T-helper 17 cell (primary cell): ENCODE results near the gene SEZ6. TPM values are rescaled to one million over a fixed set of nuclear protein-coding genes. Genes with fewer than 3 reads are reported as not detected.

ENCODE experiments used
- ATAC-seq: fragments of 150-1000 bp; cut with Tn5 transposase; 2 replicates; pipeline ENCODE4 v1.10.0; 2021; ENCODE audit warnings: mild to moderate bottlenecking, moderate library complexity
- DNase-seq, 3 donors: peaks; one replicate each; pipeline versions ENCODE4 v3.0.0 to v3.0.0-alpha.2; 2020 to 2021
- H3K9me3 ChIP-seq: one replicate; pipeline ENCODE4 v1.7.0; 2013; ENCODE audit warnings: low read length, mild to moderate bottlenecking; ENCODE audit not compliant: control insufficient read depth, poor library complexity, severe bottlenecking
- H3K27ac Mint-ChIP-seq: one replicate; pipeline ENCODE4 v1.8.0; 2022; ENCODE audit warnings: mild to moderate bottlenecking, moderate library complexity, mixed read lengths
- H3K27me3 Mint-ChIP-seq: one replicate; pipeline ENCODE4 v1.8.0; 2022; ENCODE audit warnings: mixed read lengths
- H3K36me3 Mint-ChIP-seq: one replicate; pipeline ENCODE4 v1.8.0; 2022; ENCODE audit warnings: low read depth, mixed read lengths
- H3K4me1 Mint-ChIP-seq: one replicate; pipeline ENCODE4 v1.8.0; 2022; ENCODE audit warnings: mild to moderate bottlenecking, mixed read lengths
- H3K4me3 Mint-ChIP-seq: one replicate; pipeline ENCODE4 v1.8.0; 2022; ENCODE audit warnings: mild to moderate bottlenecking, moderate library complexity, mixed read lengths
- total RNA-seq, 4 donors: library from RNA in 2 of 4; stranded (reverse) in 2 of 4; gene quantifications; one replicate each; pipeline ENCODE4 v1.2.3 and lab custom pipeline; 2022 to 2026

The SEZ6 gene
- total RNA-seq, 2 donors from 2014 or later: 0.35 to 0.47 TPM

DNA sequence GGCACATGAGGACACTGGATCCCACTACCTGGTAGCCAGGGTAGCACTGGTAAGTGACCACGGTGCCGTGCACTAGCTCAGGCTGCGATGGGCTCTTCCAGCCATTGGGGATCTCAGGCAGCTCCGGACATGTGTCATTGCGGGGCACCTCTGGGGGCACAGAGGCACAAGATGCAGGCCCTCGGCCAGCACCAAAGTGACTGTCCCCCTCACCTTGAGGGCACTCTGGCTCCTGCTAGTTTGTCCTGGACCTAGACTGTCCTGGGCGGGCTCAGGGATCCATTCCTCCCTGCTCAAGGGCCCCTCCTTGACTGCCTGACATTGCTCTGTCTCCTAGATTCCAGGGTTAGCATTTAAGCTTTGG, 47.9 kb downstream of the SEZ6 start:
- ATAC-seq (no peak), DNase-seq (no peak)
- no peaks in the 10 kb centered on the region for H3K9me3 ChIP-seq
- H3K27ac Mint-ChIP-seq: no peak overlapping the region
- H3K4me3 Mint-ChIP-seq: no peak overlapping the region
- peaks cover 9% of the 10 kb centered on the region for H3K27me3 Mint-ChIP-seq
- peaks cover 2% of the 10 kb centered on the region for H3K4me1 Mint-ChIP-seq
- H3K36me3 Mint-ChIP-seq: no peaks in the 10 kb centered on the region

DNA sequence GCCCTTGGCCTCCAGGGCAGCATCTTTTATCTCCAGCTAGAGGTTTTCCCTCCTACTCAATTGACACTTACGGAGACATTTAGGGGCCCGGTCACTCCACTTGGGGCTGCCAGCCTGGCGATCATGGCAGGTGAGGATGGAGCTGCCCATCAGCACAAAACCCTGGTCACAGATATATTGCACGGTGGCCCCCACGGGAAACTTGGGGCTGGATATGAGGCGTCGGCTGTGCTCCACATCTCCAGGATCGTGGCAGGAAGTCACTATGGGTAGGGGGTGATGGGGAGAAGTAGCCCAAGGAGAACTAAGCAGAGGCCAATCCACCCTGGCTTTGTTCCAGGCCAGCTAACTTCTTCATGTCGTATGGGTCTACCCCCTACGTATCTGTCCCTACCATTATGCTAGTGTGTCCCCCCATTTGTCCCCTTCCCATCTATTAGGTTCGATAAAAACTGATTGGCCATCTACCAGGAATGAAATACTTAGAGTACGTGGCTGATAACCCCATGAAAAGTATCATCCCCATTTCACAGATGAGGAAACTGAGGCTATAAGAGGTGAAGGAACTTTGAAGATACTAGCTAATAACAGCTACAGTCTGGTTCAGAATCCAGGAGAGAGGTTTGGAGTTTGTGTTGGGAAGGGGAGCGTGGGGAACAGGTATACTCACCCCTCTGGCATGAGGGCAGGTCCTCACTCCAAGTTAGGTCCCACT, 48.4 kb downstream of the SEZ6 start:
- Mint-ChIP-seq H3K27me3 (peaks cover 7% of the 10 kb centered on the region), H3K4me1 (peaks cover 2% of the 10 kb centered on the region), H3K27ac (no peak overlapping the region), H3K4me3 (no peak overlapping the region), H3K36me3 (no peaks in the 10 kb centered on the region)
- no peak for DNase-seq
- H3K9me3 ChIP-seq: no peaks in the 10 kb centered on the region
- ATAC-seq: no peak

DNA sequence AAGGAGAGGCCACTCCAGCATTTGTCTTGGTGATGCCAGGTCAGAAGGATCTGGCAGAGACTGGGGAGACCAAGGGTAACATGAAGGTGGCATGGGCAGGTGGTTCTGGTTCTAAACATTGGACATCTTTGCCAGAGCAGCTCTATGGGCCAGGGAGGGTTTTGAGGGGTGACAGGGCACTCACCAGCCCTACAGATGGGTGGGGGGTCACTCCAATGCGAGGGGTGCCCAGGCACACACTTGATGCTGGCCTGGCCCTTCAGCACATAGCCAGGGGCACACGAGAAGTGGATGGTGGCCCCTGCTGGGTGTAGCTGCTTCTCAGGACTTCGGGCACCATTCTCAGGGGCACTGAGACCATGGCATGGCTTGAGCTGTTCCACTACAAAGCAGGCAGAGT, 49.0 kb downstream of the SEZ6 start:
- Mint-ChIP-seq H3K36me3 (no peaks in the 10 kb centered on the region), H3K27ac (no peak overlapping the region), H3K4me1 (peaks cover 2% of the 10 kb centered on the region), H3K27me3 (peaks cover under 1% of the 10 kb centered on the region), H3K4me3 (no peak overlapping the region)
- H3K9me3 ChIP-seq: no peaks in the 10 kb centered on the region
- no peak for ATAC-seq
- DNase-seq: no peak

DNA sequence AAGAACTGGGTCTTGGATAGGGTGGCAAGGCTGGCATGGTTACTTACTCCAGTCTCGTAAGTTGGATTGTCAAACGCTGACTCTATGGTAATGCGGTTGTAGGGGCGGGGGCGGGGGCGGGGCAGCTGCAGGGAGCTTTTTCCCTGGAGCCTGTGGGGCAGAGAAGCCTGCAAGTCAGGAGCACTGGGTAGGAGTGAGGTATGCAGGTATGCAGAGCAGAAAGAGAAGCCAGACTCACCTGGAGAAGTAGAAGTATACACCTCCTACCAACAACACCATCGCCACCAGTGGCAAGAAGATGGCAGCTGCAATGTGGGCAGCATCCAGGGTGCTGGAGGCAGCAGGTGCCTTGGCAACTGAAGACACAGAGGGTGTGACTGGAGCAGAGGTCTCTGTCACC, 49.7 kb downstream of the SEZ6 start:
- no peak for DNase-seq
- H3K4me3 Mint-ChIP-seq: no peak overlapping the region
- H3K36me3 Mint-ChIP-seq: no peaks in the 10 kb centered on the region
- ATAC-seq: no peak
- no peaks in the 10 kb centered on the region for H3K9me3 ChIP-seq
- no peak overlapping the region for H3K27ac Mint-ChIP-seq
- H3K27me3 Mint-ChIP-seq: no peaks in the 10 kb centered on the region
- H3K4me1 Mint-ChIP-seq: peaks cover 2% of the 10 kb centered on the region

DNA sequence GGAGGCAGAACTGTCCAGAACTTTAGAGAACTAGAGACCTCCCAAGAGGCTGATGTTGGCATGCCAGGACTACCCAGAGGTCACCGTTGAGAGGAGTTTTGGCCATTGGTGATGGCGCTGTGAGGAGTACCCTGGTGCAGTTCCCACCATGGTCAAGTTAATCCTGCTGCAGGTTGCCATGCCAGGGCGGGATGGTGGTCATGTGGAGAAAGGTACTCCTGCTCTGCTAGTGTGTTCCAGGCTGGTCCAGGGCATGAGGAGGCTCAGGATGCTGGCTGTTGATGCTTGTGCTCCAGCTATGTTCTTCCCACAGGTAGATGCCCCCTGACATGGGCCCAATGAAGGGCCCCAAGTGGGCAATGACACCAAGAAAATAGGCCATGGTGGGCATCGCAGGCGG, 50.4 kb downstream of the SEZ6 start:
- Mint-ChIP-seq H3K27ac (no peak overlapping the region), H3K36me3 (peaks cover 2% of the 10 kb centered on the region), H3K4me3 (no peak overlapping the region), H3K27me3 (no peaks in the 10 kb centered on the region), H3K4me1 (peaks cover 2% of the 10 kb centered on the region)
- DNase-seq (no peak), ATAC-seq (no peak)
- H3K9me3 ChIP-seq: no peaks in the 10 kb centered on the region

DNA sequence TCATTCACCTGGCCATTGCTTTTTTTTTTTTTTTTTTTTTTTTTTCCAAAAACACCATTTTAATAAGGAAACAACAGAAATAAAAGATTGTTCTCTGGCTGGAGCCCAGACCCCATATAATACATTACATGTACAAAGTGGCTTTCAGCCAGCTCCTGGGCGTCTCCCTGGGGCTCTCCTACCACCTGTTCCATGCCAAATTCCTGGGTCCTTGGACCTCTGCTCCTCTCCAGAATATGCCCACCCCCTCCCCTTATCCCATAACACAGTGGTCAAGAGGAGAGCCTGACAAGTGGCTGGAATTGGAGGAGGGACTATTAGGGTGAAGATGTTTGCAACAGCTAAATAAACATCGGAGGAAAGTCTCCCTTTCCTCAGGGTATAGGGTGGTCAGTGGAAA, 50.9 kb downstream of the SEZ6 start:
- Mint-ChIP-seq H3K27ac (no peak overlapping the region), H3K27me3 (no peaks in the 10 kb centered on the region), H3K4me3 (no peak overlapping the region), H3K4me1 (peaks cover 2% of the 10 kb centered on the region), H3K36me3 (peaks cover 2% of the 10 kb centered on the region)
- ATAC-seq (no peak), DNase-seq (no peak)
- no peaks in the 10 kb centered on the region for H3K9me3 ChIP-seq

DNA sequence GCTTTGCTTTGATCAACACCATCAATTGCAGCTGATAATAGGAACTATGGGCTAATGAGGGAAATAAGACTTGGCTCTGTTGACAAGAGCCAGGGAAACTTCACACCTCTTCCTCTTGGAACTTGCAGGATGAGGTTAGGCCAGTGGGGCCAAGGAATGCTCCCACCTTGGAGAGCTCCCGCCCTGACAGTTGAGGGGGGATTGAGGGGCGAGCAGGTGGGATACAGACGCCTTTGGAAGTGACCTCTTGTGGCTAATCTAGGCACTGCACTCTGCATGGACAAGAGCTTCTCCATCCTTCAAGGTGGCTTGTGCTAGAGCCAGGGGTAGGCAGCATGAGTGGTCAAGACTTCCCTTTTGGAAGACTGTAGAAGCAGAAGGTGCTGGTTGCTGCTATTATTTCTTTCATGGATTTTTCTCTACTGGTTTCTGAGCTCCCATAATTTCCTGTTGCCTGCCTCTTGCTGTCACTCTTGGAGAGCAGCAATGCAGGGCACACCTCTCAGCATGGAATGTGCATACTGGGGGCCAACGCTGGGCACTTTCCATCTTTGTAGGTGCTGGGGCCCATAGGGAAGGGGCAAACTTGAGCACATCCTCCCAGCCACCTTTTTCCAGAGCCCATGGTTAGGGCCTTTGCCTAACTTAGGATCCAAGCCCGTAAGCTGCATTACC, 52.3 kb downstream of the SEZ6 start:
- Mint-ChIP-seq H3K27me3 (no peaks in the 10 kb centered on the region), H3K4me1 (peaks cover 7% of the 10 kb centered on the region), H3K4me3 (peak overlapping the region; percentile 19), H3K27ac (no peak overlapping the region), H3K36me3 (peaks cover 2% of the 10 kb centered on the region)
- ATAC-seq: no peak
- DNase-seq: peak in 1 of 3 donors; percentile 38
- H3K9me3 ChIP-seq: no peaks in the 10 kb centered on the region

DNA sequence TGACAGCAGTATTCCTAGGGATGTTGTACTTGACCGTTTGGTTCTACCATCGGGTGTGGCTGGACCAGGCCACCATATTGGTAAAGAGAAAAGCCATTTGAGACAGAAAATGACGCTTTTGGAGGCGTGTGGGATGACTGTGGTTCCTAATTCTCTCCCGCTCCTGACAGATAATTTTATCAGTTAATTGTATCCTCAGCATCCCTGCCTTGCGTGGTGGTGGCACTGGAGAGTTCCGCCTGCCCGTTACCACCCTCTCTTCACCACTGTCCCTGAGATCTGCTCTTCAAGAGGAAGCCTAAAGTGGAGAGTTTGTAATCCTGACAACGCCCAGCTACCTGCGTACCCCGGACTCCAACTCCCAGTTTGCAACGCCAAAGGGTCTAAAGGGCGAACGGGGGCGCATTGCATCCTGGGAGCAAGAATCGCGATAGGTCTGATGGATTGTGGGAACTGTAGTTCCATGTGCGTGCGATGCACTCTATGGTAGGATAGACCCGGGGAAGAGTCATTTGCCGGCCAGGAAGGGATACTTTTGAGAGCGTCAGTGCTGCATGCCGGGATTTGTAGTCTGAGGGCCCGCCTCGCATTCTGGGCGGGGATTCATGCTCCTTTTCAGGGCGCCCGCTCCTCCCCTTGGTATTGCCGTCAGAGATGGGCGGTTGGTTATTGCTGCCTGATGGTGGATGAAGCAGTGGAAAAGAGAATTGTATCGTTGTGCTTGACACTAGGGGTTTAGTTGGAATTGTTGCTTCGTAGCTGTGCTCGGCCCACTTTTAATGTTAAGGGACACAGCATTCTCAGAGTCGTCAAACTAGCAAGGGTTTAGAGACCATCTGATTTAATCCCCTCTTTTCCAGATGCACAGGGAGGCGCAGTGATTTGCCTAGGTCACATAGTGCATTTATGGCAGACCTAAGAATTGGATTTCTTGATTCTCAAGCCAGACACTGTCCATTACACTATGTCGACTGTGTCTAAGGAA, 53.5 kb downstream of the SEZ6 start:
- H3K27me3 Mint-ChIP-seq: no peaks in the 10 kb centered on the region

DNA sequence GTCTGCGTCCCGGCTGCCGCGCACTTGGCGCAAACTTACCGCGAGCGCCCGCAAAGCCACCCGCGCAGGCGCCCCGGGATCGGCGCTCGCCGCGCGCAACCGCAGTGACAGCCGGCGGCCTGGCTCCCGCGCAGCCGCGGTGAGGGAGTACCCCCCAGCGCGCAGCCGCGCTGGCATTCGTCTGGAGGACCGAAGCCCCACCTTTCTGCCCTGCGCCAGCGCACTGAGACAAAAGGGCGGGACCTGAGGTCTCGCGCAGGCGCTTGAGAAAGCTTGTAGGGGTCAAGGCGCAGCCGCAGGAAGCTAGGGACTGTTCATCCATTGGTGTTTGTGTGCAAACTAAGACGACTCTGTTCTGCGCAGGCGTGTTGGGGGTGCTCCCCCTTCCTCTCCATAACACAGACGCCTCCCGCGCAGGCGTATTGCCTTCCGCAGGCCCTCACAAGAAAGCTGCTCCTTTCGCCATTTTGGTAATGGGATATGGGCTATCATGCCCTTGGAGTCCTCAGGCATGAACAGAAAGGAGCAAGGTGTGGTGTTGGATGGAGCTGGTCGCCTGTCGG, 54.3 kb downstream of the SEZ6 start, which contains the start of gene PHF12:
TSS of gene PHF12 (minus strand) at position 91 of the 563 bp plus-strand sequence. CDS start 558 bp downstream, outside the sequence.
- DNase-seq (peak; percentile 98 to 100 (median 98)), ATAC-seq (peak; percentile 67)
- Mint-ChIP-seq H3K36me3 (peaks cover 2% of the 10 kb centered on the region), H3K4me3 (peak within 1 kb of the TSS; percentile 96), H3K27ac (peak within 1 kb of the TSS; percentile 98), H3K4me1 (peaks cover 18% of the 10 kb centered on the region), H3K27me3 (no peaks in the 10 kb centered on the region)
- no peaks in the 10 kb centered on the region for H3K9me3 ChIP-seq

More for the DNA sequence above, 53.5 kb downstream of the SEZ6 start:
- H3K9me3 ChIP-seq: no peaks in the 10 kb centered on the region
- no peak overlapping the region for H3K4me3 Mint-ChIP-seq
- ATAC-seq: peak; percentile 79
- H3K4me1 Mint-ChIP-seq: peaks cover 18% of the 10 kb centered on the region
- H3K36me3 Mint-ChIP-seq: peaks cover 2% of the 10 kb centered on the region
- DNase-seq: peak; percentile 85 to 93 (median 87)
- no peak overlapping the region for H3K27ac Mint-ChIP-seq

DNA sequence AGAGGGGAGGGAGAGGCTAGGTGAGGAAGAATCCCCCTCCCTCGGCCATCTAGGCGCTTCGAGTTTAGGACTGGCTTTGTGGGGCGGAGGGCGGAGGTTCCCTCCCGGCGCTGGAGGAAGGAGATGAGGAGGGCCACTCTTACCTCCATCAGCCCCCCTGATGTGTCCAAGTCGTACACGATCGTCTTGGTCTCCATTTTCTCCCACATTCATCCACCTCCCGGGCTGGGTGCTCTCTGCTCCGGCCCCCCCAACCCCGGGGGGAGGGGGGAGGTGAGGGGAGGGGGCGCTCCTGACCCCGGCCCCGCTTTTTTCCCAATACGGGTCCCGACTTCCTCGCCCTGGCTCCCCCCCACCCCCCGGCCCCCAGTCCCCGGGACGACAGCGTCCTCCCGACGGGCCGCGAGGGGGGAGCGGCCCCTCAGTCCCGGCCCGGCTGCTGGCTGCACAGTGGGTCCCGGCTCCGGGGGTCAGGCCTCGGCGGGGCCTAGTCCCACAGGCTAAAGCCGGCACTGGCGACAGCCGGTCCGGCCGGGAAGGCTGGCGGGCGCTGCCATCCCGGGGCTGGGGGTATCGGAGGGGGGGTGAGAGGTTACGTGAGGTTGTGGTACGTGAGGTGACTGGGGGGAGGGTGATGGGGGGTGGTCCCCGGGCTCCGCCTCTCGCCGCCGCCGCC, 54.9 kb downstream of the SEZ6 start:
- Mint-ChIP-seq H3K4me1 (peaks cover 24% of the 10 kb centered on the region), H3K27me3 (no peaks in the 10 kb centered on the region), H3K4me3 (peak overlapping the region; percentile 96), H3K27ac (peak overlapping the region; percentile 98), H3K36me3 (peaks cover 2% of the 10 kb centered on the region)
- ATAC-seq (no peak), DNase-seq (no peak)
- H3K9me3 ChIP-seq: no peaks in the 10 kb centered on the region

DNA sequence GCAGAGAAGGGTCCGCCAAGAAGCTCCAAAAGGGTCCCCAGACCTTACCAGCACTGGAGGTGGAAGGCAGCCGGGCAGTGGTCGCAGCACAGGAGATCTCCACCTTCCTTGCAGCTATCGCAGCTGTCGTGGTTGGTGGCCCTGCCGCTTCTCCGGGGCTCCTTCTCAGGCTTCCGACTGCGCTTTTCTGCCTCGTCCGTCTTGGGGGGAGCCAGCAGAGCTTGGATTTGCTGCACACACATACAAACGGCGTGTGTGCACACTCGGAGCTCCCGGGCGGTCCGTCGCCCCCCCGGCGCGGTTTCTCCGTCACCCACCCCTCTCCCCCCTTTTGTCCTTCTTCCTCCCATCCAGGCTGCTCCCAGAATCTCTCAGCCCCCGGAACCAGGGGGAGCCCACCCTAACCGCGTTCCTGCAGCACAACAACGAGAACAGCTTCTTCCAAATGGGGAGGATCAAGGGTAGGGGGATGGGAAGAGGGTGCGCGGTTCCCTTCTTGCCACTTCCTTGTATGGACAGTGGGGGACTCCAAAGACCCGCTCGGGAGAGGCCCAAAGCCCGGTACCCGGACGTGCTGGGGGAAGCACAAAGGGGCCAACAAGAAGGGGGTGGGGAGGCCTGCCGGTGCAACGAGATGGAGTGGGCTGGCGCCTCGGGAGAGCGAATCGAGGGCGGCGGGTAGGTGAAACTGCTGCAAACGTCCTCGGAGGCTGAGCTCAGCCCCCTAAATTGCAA, 55.6 kb downstream of the SEZ6 start:
- Mint-ChIP-seq H3K27ac (peak overlapping the region; percentile 98), H3K27me3 (no peaks in the 10 kb centered on the region), H3K36me3 (peaks cover 2% of the 10 kb centered on the region), H3K4me1 (peaks cover 28% of the 10 kb centered on the region), H3K4me3 (peak overlapping the region; percentile 96)
- DNase-seq: peak; percentile 44 to 54 (median 45)
- H3K9me3 ChIP-seq: no peaks in the 10 kb centered on the region
- no peak for ATAC-seq
